GM21390 (cell line): ENCODE data around the gene RSPH1.

Experiments used
- ATAC-seq: cut with Tn5 transposase; IDR thresholded peaks from one replicate; pipeline ENCODE4 v1.9.1; 2021; ENCODE audit not compliant: unreplicated experiment

RSPH1 gene

GRCh38 chr21:42513985-42514882 lies 18.2 kb upstream of the RSPH1 start:
- ATAC-seq: peak; percentile 51

DNA sequence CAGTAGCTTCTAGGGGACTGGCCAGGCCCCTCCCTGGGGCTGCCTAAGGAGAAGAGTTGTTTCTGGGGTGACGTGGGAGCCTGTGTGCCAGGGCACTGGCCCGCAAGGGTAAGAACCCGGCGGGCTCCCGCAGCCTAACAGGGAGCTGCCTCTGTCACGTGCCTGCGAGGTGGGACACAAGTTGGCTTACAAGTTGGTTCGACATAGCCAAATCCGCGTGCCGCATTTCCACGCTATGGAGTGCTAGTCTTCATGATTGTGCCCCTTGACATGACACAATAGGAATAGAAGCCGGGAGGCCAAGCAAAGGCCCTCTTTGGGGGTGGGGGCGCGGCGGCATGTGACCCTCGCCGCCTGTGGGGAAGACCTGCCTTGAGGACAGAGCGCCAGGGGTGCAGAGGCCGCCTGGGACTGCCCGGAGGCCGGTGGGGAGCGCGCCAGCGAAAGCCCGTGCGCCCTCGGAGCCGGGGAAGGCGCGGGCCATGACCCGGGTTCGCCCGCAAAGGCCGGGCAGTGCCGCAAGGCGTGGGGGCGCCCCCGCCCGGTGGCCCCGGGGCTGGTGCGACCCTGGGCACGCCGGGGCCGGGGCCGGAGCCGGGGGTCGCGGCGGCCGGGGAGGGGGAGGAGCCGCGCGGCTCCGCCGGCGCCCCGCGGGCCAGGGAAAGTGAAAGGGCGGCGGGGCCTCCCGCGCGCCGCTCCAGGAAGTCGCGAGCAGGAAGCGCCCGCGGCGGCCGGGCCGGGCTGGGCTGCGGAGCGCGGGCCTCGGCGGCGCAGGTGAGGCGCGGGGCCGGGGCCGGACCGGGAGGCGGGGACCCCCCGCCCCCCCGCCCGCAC lies 17.3 kb upstream of the RSPH1 start, which contains the start of gene SLC37A1:
SLC37A1 (plus strand) TSS at position 702 of the 834 bp plus-strand sequence. CDS start 4,603 bp downstream, outside the sequence.
- peak; percentile 49 for ATAC-seq

DNA sequence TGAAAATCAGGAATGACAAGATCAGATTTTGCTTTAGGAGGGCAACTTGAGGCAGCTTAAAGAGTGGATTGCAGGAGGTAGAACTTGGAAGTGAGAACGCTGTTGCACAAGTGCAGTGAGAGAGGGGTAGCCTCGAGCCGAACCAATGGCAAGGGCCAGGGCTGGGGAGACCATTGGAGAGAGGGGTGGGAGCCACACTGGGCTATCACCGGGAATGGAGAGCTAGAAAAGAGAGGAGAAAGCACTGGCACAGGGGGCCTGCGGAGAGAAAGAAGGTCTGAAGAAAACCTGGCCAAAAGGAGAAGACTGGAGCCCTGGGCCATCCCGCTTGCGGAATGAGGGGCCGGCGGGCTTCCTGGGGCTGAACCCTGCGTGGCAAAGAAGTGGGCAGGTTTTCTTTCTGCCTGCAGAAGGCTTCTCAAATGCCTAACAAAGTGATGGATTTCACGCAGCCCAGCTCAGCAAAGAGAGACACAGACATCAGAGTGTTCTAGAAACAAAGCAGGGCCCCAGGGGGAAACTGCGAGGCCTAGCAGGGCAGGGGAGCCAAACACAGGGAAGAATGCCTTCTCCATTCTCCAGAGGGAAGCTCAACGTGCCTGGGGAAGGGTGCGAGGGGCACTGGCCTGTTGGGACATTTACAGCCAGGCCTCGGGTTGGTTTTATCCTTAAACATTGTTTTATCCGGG lies 16.5 kb upstream of the RSPH1 start:
- ATAC-seq: no peak

GRCh38 chr21:42509244-42509643 lies 13.2 kb upstream of the RSPH1 start:
- ATAC-seq: no peak

GRCh38 chr21:42508371-42508770 lies 12.3 kb upstream of the RSPH1 start:
- ATAC-seq: no peak

- ATAC-seq: no peak
Observed at GRCh38 chr21:42507418-42507817, 11.4 kb upstream of the RSPH1 start.

- peak; percentile 89 for ATAC-seq
Observed at GRCh38 chr21:42505090-42505726, 9.2 kb upstream of the RSPH1 start.

DNA sequence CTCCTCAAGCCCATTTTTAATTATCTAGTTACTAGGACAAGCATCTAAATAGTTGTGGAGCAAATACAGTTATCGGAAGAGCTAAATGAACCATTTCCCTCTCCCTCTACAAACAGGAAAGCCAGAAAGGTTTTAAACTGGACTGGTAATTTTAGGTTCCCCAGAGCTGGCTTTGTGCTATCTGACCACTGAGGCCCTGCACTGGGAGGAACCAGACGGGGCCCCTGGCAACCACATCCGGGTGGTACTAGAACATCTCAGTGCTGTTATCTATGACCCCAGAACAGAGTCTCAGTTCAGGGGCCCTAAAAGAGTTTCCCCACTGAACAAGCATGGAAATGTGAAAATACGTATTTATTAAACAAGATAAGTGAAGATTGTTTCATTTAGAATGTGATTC lies 7.7 kb upstream of the RSPH1 start:
- ATAC-seq: no peak

DNA sequence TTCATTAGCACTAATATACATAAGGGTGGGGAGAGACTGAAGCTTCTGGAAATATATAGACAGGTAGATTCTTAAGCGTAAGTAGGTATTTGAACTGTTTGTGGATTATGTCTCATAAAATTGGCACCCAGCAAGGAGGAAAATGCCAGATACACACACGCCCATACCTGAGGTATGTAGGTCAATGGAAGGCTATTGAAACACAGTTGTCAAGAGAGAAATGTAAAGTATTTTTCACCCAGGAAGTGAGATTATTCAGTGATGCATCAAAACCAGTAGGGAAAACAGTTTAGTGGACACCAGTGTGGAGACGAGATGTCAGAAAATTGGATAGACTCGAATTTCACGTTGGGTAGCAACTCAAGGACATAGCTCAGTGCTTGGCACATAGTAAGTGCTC lies 4.7 kb upstream of the RSPH1 start:
- ATAC-seq: no peak

GRCh38 chr21:42500225-42500624 lies 4.2 kb upstream of the RSPH1 start:
- no peak for ATAC-seq

GRCh38 chr21:42499444-42500112 lies 3.6 kb upstream of the RSPH1 start:
- ATAC-seq: no peak

GRCh38 chr21:42498012-42498411 lies 2.0 kb upstream of the RSPH1 start:
- ATAC-seq: no peak

GRCh38 chr21:42496839-42497202 lies 797 bp upstream of the RSPH1 start:
- ATAC-seq: no peak

DNA sequence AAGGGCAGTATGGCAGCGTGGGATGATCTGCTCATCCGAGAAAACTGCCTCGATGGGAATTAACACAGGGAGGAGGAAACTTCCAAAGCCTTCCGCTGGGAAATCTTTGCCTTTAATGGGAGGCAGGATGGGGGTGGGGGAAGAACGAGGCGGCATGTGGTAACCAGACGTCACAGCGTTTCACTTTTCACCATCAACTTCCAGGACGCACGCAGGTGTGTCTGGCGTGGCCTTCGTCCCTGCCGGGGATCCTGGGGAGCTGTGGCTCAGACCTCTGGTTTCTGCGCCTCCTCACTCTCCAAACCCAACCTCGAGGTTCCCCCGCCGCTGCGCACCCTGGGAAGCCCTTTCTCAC lies 282 bp downstream of the RSPH1 start:
- ATAC-seq: peak; percentile 11

GRCh38 chr21:42495027-42495426 lies 997 bp downstream of the RSPH1 start:
- no peak for ATAC-seq

GRCh38 chr21:42493109-42494060 lies 2.6 kb downstream of the RSPH1 start:
- ATAC-seq: no peak

GRCh38 chr21:42492201-42492600 lies 3.8 kb downstream of the RSPH1 start:
- ATAC-seq: no peak

GRCh38 chr21:42491328-42491727 lies 4.7 kb downstream of the RSPH1 start:
- no peak for ATAC-seq

- ATAC-seq: no peak
Observed at GRCh38 chr21:42490720-42491119, 5.3 kb downstream of the RSPH1 start.
